Mesenchymal stem cell (in vitro differentiated cells and primary cell): ENCODE data around the gene SSU72.
"Not testable (repeated sequence)": the region's sequence is repeated elsewhere in the genome, so short reads cannot be mapped to it uniquely, and the experiment has no call there.

Source experiments
- DNase-seq: peaks from one replicate; pipeline ENCODE4 v3.0.0-alpha.2; 2013
- H2AFZ ChIP-seq: one replicate; pipeline ENCODE4 v1.6.1; 2013; ENCODE audit warnings: low read depth, mild to moderate bottlenecking, control low read depth, inconsistent platforms, low read length, moderate library complexity
- H2AK5ac ChIP-seq: 2 replicates; pipeline ENCODE4 v1.6.1; 2013; ENCODE audit warnings: low read length, moderate library complexity, mild to moderate bottlenecking, inconsistent platforms; ENCODE audit not compliant: severe bottlenecking
- H2BK120ac ChIP-seq: one replicate; pipeline ENCODE4 v1.6.1; 2013; ENCODE audit warnings: low read depth, mild to moderate bottlenecking, inconsistent platforms, low read length, moderate library complexity
- H2BK12ac ChIP-seq, 2 experiments: one replicate each; pipeline ENCODE4 v1.6.1; 2013; ENCODE audit warnings: inconsistent platforms in 2 of 2, low read length in 2 of 2, mild to moderate bottlenecking in 2 of 2, moderate library complexity in 2 of 2, control low read depth in 1 of 2
- H2BK15ac ChIP-seq: one replicate; pipeline ENCODE4 v1.6.1; 2013; ENCODE audit warnings: mild to moderate bottlenecking, low read depth, inconsistent platforms; ENCODE audit not compliant: poor library complexity, severe bottlenecking
- H2BK5ac ChIP-seq: 2 replicates; pipeline ENCODE4 v1.6.1; 2013; ENCODE audit warnings: low read depth, mild to moderate bottlenecking, low read length, control low read depth, inconsistent platforms; ENCODE audit not compliant: poor library complexity, severe bottlenecking
- H3K14ac ChIP-seq, 2 experiments: one replicate each; pipeline ENCODE4 v1.6.1; 2013; ENCODE audit warnings: inconsistent platforms in 2 of 2, low read length in 2 of 2, control low read depth in 1 of 2, mild to moderate bottlenecking in 1 of 2, moderate library complexity in 1 of 2
- H3K18ac ChIP-seq, 2 experiments: one replicate each; pipeline ENCODE4 v1.6.1; 2013; ENCODE audit warnings: inconsistent platforms in 2 of 2, low read length in 2 of 2, control low read depth in 1 of 2, low read depth in 1 of 2, mild to moderate bottlenecking in 1 of 2
- H3K23ac ChIP-seq, 2 experiments: one replicate each; pipeline ENCODE4 v1.6.1; 2013; ENCODE audit warnings: inconsistent platforms in 2 of 2, low read length in 2 of 2, mild to moderate bottlenecking in 2 of 2, moderate library complexity in 2 of 2, control low read depth in 1 of 2
- H3K27ac ChIP-seq: 2 replicates; pipeline ENCODE4 v1.5.1; 2013; ENCODE audit warnings: mild to moderate bottlenecking, moderate library complexity, low read length, control low read depth, inconsistent platforms; ENCODE audit not compliant: poor library complexity, severe bottlenecking
- H3K27me3 ChIP-seq, 2 experiments: 2 replicates each; pipeline versions ENCODE4 v1.6.1 to v1.7.0; 2013; ENCODE audit warnings: low read length in 2 of 2, mild to moderate bottlenecking in 2 of 2, moderate library complexity in 2 of 2, control low read depth in 1 of 2, inconsistent platforms in 1 of 2; ENCODE audit not compliant: control insufficient read depth in 1 of 2, insufficient read depth in 1 of 2
- H3K36me3 ChIP-seq, 2 experiments: 2 replicates each; pipeline versions ENCODE4 v1.6.1 to v1.7.0; 2013; ENCODE audit warnings: low read length in 2 of 2, control low read depth in 1 of 2, inconsistent platforms in 1 of 2, low read depth in 1 of 2, mild to moderate bottlenecking in 1 of 2; ENCODE audit not compliant: insufficient read depth in 2 of 2, control insufficient read depth in 1 of 2
- H3K4ac ChIP-seq, 2 experiments: one replicate each; pipeline ENCODE4 v1.6.1; 2013; ENCODE audit warnings: inconsistent platforms in 2 of 2, low read length in 2 of 2, mild to moderate bottlenecking in 2 of 2, moderate library complexity in 2 of 2, control low read depth in 1 of 2, low read depth in 1 of 2
- H3K4me1 ChIP-seq: 2 replicates; pipeline ENCODE4 v1.6.1; 2013; ENCODE audit warnings: low read depth, low read length, control low read depth; ENCODE audit not compliant: control insufficient read depth, insufficient read depth
- H3K4me2 ChIP-seq: 2 replicates; pipeline ENCODE4 v1.6.1; 2013; ENCODE audit warnings: low read length, mild to moderate bottlenecking, inconsistent platforms; ENCODE audit not compliant: poor library complexity, severe bottlenecking
- H3K4me3 ChIP-seq, 2 experiments: 2 replicates each; pipeline versions ENCODE4 v1.5.1 to v1.7.0; 2013; ENCODE audit warnings: low read length in 2 of 2, mild to moderate bottlenecking in 2 of 2, control low read depth in 1 of 2, low read depth in 1 of 2; ENCODE audit not compliant: insufficient read depth in 1 of 2
- H3K79me1 ChIP-seq: replicated peaks from 2 replicates; pipeline ENCODE4 v1.6.1; 2013; ENCODE audit warnings: mild to moderate bottlenecking, control low read depth, low read length, inconsistent platforms; ENCODE audit not compliant: poor library complexity, severe bottlenecking
- H3K9ac ChIP-seq: 2 replicates; pipeline ENCODE4 v1.7.0; 2013; ENCODE audit warnings: mild to moderate bottlenecking, low read length, moderate library complexity
- H3K9me3 ChIP-seq: 2 replicates; pipeline ENCODE4 v1.7.0; 2013; ENCODE audit warnings: mild to moderate bottlenecking, low read length; ENCODE audit not compliant: control insufficient read depth
- H4K8ac ChIP-seq: one replicate; pipeline ENCODE4 v1.6.1; 2013; ENCODE audit warnings: inconsistent platforms, mild to moderate bottlenecking, low read length, moderate library complexity
- H4K91ac ChIP-seq: one replicate; pipeline ENCODE4 v1.6.1; 2013; ENCODE audit warnings: mild to moderate bottlenecking, low read length, inconsistent platforms
- WGBS: methylation state at CpG from one replicate; pipeline ENCODE4 v1.1.7; 2013; ENCODE audit warnings: mixed read lengths; 5-methylcytosine and 5-hydroxymethylcytosine counted together

Gene SSU72

GRCh38 chr1:1511533-1512285 is 63.0 kb downstream of the SSU72 start, which contains the start of gene ATAD3A:
Gene ATAD3A, plus strand, starts transcription at chr1:1512162. Its CDS starts 107 bp downstream, at chr1:1512269.
- Histone ChIP-seq H2BK15ac (no peak within 1 kb of the TSS), H2AFZ (peak within 1 kb of the TSS; percentile 86), H2BK5ac (peak within 1 kb of the TSS; percentile 82), H3K4me2 (peak within 1 kb of the TSS; percentile 86), H4K91ac (peak within 1 kb of the TSS; percentile 87), H3K4me3 (peak within 1 kb of the TSS; percentile 86 to 93), H3K9ac (peak within 1 kb of the TSS; percentile 97), H3K79me1 (peaks cover 3% of the 10 kb centered on the region), H2BK12ac (peak within 1 kb of the TSS in 1 of 2 experiments; percentile 42), H3K18ac (peak within 1 kb of the TSS; percentile 91 to 96), H4K8ac (peak within 1 kb of the TSS; percentile 91), H3K14ac (peak within 1 kb of the TSS in 1 of 2 experiments; percentile 97), H3K36me3 (peaks cover 8 to 21% of the 10 kb centered on the region in 2 experiments), H3K27me3 (no peaks in the 10 kb centered on the region), H2BK120ac (peak within 1 kb of the TSS; percentile 71), H3K23ac (no peak within 1 kb of the TSS), H2AK5ac (no peak within 1 kb of the TSS), H3K4ac (peak within 1 kb of the TSS in 1 of 2 experiments; percentile 99), H3K9me3 (no peaks in the 10 kb centered on the region), H3K27ac (peak within 1 kb of the TSS; percentile 93), H3K4me1 (peaks cover 8% of the 10 kb centered on the region)
- DNase-seq: peak; percentile 98
- under 1% methylated on average over 85 of the region's 99 CpGs for WGBS

GRCh38 chr1:1510912-1511532 is 63.6 kb downstream of the SSU72 start:
- H3K4me3 ChIP-seq: peak overlapping the region; percentile 86 to 93
- H3K4ac ChIP-seq: peak overlapping the region in 1 of 2 experiments; percentile 99
- no peak overlapping the region for H3K27ac ChIP-seq
- H4K91ac ChIP-seq: peak overlapping the region; percentile 84
- peaks cover 2% of the 10 kb centered on the region for H3K79me1 ChIP-seq
- peak overlapping the region; percentile 91 to 96 for H3K18ac ChIP-seq
- H3K9me3 ChIP-seq: no peaks in the 10 kb centered on the region
- peak overlapping the region; percentile 82 for H2BK5ac ChIP-seq
- 29% methylated on average over 15 of the region's 17 CpGs for WGBS
- no peaks in the 10 kb centered on the region for H3K27me3 ChIP-seq
- peak overlapping the region; percentile 86 for H3K4me2 ChIP-seq
- peak overlapping the region; percentile 91 for H4K8ac ChIP-seq
- H3K36me3 ChIP-seq: peaks cover 5 to 14% of the 10 kb centered on the region in 2 experiments
- peak overlapping the region; percentile 86 for H2AFZ ChIP-seq
- H2BK12ac ChIP-seq: no peak overlapping the region
- peak overlapping the region; percentile 97 for H3K9ac ChIP-seq
- H3K4me1 ChIP-seq: peaks cover 8% of the 10 kb centered on the region
- no peak overlapping the region for H2BK120ac ChIP-seq
- no peak overlapping the region for H2AK5ac ChIP-seq
- H3K14ac ChIP-seq: peak overlapping the region in 1 of 2 experiments; percentile 97
- no peak overlapping the region for H3K23ac ChIP-seq
- DNase-seq: peak; percentile 35
- no peak overlapping the region for H2BK15ac ChIP-seq

- not testable (repeated sequence) for H3K36me3 ChIP-seq, DNase-seq
These were observed 65.2 kb downstream of the SSU72 start for GRCh38 chr1:1509465-1509850.

GRCh38 chr1:1508775-1509464 is 65.7 kb downstream of the SSU72 start:
- H3K27ac ChIP-seq, H3K36me3 ChIP-seq, DNase-seq, H4K91ac ChIP-seq, H3K14ac ChIP-seq, H2AFZ ChIP-seq, H3K18ac ChIP-seq, H3K4me1 ChIP-seq, H2BK12ac ChIP-seq, H3K9me3 ChIP-seq, H3K9ac ChIP-seq, H3K4me2 ChIP-seq, H2BK5ac ChIP-seq, H3K79me1 ChIP-seq, H2AK5ac ChIP-seq, H3K23ac ChIP-seq, H4K8ac ChIP-seq, H3K27me3 ChIP-seq, H3K4ac ChIP-seq, H3K4me3 ChIP-seq, H2BK15ac ChIP-seq, H2BK120ac ChIP-seq: not testable (repeated sequence)
- WGBS: 87% methylated on average over 20 of the region's 34 CpGs

More at GRCh38 chr1:1509465-1509850, 65.2 kb downstream of the SSU72 start:
- not testable (repeated sequence) for H4K91ac ChIP-seq, H4K8ac ChIP-seq, H2AFZ ChIP-seq, H3K4me1 ChIP-seq, H2BK12ac ChIP-seq, H3K9ac ChIP-seq, H3K4me2 ChIP-seq, H2BK5ac ChIP-seq, H3K9me3 ChIP-seq, H3K27ac ChIP-seq, H2AK5ac ChIP-seq, H3K18ac ChIP-seq, H3K4ac ChIP-seq, H3K23ac ChIP-seq, H2BK120ac ChIP-seq, H3K79me1 ChIP-seq, H3K14ac ChIP-seq, H3K4me3 ChIP-seq, H2BK15ac ChIP-seq, H3K27me3 ChIP-seq
- 90% methylated on average over 15 of the region's 21 CpGs for WGBS
